Measurements from ENCODE around the gene PJA2.

DNA sequence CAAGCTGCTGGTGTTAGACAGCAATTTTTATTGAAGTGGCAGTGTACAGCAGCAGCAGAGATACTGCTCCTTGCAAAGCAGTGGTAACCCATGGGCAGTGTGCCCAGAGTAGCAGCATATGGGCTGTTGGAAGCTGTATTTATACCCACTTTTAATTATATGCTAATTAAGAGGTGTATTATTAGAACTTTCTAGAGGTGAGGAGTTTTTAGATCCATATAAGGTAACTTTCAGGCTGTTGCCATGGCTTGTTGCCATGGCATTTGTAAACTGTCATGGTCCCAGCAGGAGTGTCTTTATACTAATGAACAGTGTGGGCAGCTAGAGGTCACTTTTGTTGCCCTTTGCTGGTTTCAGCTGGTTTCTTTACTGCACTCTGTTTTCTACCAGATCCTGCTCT is 3.7 kb upstream of the PJA2 start:
- TF ChIP-seq, protein P1, sequence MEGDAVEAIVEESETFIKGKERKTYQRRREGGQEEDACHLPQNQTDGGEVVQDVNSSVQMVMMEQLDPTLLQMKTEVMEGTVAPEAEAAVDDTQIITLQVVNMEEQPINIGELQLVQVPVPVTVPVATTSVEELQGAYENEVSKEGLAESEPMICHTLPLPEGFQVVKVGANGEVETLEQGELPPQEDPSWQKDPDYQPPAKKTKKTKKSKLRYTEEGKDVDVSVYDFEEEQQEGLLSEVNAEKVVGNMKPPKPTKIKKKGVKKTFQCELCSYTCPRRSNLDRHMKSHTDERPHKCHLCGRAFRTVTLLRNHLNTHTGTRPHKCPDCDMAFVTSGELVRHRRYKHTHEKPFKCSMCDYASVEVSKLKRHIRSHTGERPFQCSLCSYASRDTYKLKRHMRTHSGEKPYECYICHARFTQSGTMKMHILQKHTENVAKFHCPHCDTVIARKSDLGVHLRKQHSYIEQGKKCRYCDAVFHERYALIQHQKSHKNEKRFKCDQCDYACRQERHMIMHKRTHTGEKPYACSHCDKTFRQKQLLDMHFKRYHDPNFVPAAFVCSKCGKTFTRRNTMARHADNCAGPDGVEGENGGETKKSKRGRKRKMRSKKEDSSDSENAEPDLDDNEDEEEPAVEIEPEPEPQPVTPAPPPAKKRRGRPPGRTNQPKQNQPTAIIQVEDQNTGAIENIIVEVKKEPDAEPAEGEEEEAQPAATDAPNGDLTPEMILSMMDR (IDR thresholded peaks at IDR 0.05): no peak
- no peak for TF ChIP-seq POLR2A (IDR thresholded peaks at IDR 0.05)

All from gastroesophageal sphincter (tissue), 3 donors.